GM13977 (cell line): Measurements from ENCODE around the gene RTTN.
A peak's percentile ranks its signal among the peaks of the same experiment; 100 is the strongest.

Experiments
- DNase-seq: peaks from one replicate; pipeline ENCODE4 v3.0.0; 2012; ENCODE audit warnings: low spot score
- CTCF ChIP-seq: IDR thresholded peaks from 2 replicates; pipeline ENCODE4 v1.5.1; 2012; ENCODE audit warnings: mild to moderate bottlenecking, control low read depth; ENCODE audit not compliant: insufficient read depth; ENCODE audit errors: extremely low read depth, missing control alignments
- in situ Hi-C: fragments of 300-500 bp; cut with MboI; formaldehyde crosslinking; loops from one replicate; pipeline ENCODE4 v1.12.0; 2022; ENCODE audit warnings: low sequenced_read_pairs, low pct_unique_long_range_greater_than_20kb, mixed read lengths, inconsistent platforms; ENCODE audit not compliant: unreplicated experiment

Gene RTTN

GRCh38 chr18:70195014-70195614 is 10.4 kb downstream of the RTTN start:
- no peak for TF ChIP-seq CTCF
- in situ Hi-C loops: no loop called here

GRCh38 chr18:70194227-70194890 is 11.1 kb downstream of the RTTN start:
- peak; percentile 15 for DNase-seq
- in situ Hi-C loops: no loop called here

More at GRCh38 chr18:70195014-70195614, 10.4 kb downstream of the RTTN start:
- no peak for DNase-seq

GRCh38 chr18:70190529-70190928 is 15.0 kb downstream of the RTTN start:
- no peak for TF ChIP-seq CTCF
- in situ Hi-C loops: no loop called here
- no peak for DNase-seq

More at GRCh38 chr18:70194227-70194890, 11.1 kb downstream of the RTTN start:
- no peak for TF ChIP-seq CTCF

GRCh38 chr18:70188113-70188512 is 17.4 kb downstream of the RTTN start:
- DNase-seq: no peak
- no peak for TF ChIP-seq CTCF
- in situ Hi-C loops: no loop called here

- in situ Hi-C loops: no loop called here
- no peak for DNase-seq
- no peak for TF ChIP-seq CTCF
These were observed 22.0 kb downstream of the RTTN start for GRCh38 chr18:70183441-70183840.

- in situ Hi-C loops: no loop called here
- no peak for TF ChIP-seq CTCF
- DNase-seq: no peak
These were observed 22.9 kb downstream of the RTTN start for GRCh38 chr18:70182548-70182947.
